ENCODE data around the gene HMGA1. TPM values are rescaled to one million over a fixed set of nuclear protein-coding genes. Genes with fewer than 3 reads are reported as not detected.

Gene HMGA1
- total and polyA plus RNA-seq, 2 of the 13 experiments (the other 11 are each of a cell fraction or from before 2014, with no cell fraction given) = 117 to 145 TPM

DNA sequence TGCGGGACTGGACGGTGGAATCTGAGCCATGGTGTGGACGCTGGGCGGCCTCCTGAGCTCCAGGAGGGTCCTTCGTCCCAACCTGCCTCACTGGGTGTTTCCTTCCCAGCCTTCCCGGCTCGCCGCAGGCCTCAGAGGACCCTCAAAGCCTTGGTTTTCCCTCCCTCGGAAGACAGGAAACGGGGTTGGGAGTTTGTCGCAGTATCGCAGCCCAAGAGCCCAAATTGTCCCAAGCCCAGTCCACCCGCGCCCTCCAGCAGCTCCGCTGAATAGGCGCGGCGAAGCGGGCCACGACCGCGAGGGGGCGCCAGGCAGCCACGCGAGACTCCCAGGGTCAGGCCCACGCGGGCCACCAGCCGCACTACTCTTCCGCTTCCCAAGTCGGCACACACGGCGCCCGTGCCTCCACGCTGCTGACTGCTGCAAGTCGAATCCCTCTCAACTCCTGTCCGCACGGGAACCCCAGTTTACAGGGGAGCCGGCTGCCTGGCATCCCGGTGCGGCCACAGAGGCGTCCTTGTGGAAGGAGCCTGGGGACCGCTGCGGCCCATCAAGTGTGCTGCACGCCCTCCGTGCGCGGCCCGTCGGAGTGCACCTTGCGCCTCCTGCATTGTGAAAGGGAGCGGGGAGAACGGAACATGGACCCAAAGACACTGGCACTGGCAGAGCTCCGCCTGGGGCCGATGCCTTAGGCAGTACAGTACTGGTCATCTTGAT, 40.4 kb upstream of the HMGA1 start (continued):
- TF ChIP-seq, protein P1, sequence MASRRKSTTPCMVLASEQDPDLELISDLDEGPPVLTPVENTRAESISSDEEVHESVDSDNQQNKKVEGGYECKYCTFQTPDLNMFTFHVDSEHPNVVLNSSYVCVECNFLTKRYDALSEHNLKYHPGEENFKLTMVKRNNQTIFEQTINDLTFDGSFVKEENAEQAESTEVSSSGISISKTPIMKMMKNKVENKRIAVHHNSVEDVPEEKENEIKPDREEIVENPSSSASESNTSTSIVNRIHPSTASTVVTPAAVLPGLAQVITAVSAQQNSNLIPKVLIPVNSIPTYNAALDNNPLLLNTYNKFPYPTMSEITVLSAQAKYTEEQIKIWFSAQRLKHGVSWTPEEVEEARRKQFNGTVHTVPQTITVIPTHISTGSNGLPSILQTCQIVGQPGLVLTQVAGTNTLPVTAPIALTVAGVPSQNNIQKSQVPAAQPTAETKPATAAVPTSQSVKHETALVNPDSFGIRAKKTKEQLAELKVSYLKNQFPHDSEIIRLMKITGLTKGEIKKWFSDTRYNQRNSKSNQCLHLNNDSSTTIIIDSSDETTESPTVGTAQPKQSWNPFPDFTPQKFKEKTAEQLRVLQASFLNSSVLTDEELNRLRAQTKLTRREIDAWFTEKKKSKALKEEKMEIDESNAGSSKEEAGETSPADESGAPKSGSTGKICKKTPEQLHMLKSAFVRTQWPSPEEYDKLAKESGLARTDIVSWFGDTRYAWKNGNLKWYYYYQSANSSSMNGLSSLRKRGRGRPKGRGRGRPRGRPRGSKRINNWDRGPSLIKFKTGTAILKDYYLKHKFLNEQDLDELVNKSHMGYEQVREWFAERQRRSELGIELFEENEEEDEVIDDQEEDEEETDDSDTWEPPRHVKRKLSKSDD (CRISPR knock-in tag; IDR thresholded peaks at IDR 0.05; ENCODE audit: low read depth) = no peak
- TF ChIP-seq ZKSCAN1 (IDR thresholded peaks at IDR 0.05; ENCODE audit: low read length) (no peak), ZFP36 (IDR thresholded peaks at IDR 0.05; ENCODE audit: borderline replicate concordance, low read depth, low read length, partially characterized antibody) (no peak), KLF13 (CRISPR knock-in tag; IDR thresholded peaks at IDR 0.05) (no peak), ZNF564 (CRISPR knock-in tag; IDR thresholded peaks at IDR 0.05) (no peak; the same call in 1 of the 2 replicates), KDM3A (CRISPR knock-in tag; IDR thresholded peaks at IDR 0.05; ENCODE audit: low read depth) (peak; percentile 84; the same call in 1 of the 2 replicates), ZNF720 (CRISPR knock-in tag; IDR thresholded peaks at IDR 0.05) (no peak), DPF2 (CRISPR knock-in tag; IDR thresholded peaks at IDR 0.05; ENCODE audit: borderline replicate concordance, low read depth) (no peak), EED (CRISPR knock-in tag; IDR thresholded peaks at IDR 0.05) (peak; percentile 79; the same call in 1 of the 2 replicates), PCBP2 (optimal IDR thresholded peaks at IDR 0.05; ENCODE audit: low read depth, low read length, poor library complexity, severe bottlenecking) (no peak), ZNF550 (CRISPR knock-in tag; IDR thresholded peaks at IDR 0.05; ENCODE audit: borderline replicate concordance) (no peak), CENPX (CRISPR knock-in tag; IDR thresholded peaks at IDR 0.05) (no peak)
- TF ChIP-seq, protein P2, sequence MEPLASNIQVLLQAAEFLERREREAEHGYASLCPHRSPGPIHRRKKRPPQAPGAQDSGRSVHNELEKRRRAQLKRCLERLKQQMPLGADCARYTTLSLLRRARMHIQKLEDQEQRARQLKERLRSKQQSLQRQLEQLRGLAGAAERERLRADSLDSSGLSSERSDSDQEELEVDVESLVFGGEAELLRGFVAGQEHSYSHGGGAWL (CRISPR knock-in tag; IDR thresholded peaks at IDR 0.05) = peak; percentile 66
- TF ChIP-seq, protein P3, sequence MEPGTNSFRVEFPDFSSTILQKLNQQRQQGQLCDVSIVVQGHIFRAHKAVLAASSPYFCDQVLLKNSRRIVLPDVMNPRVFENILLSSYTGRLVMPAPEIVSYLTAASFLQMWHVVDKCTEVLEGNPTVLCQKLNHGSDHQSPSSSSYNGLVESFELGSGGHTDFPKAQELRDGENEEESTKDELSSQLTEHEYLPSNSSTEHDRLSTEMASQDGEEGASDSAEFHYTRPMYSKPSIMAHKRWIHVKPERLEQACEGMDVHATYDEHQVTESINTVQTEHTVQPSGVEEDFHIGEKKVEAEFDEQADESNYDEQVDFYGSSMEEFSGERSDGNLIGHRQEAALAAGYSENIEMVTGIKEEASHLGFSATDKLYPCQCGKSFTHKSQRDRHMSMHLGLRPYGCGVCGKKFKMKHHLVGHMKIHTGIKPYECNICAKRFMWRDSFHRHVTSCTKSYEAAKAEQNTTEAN (CRISPR knock-in tag; conservative IDR thresholded peaks at IDR 0.05) = no peak
- TF ChIP-seq, protein P4, sequence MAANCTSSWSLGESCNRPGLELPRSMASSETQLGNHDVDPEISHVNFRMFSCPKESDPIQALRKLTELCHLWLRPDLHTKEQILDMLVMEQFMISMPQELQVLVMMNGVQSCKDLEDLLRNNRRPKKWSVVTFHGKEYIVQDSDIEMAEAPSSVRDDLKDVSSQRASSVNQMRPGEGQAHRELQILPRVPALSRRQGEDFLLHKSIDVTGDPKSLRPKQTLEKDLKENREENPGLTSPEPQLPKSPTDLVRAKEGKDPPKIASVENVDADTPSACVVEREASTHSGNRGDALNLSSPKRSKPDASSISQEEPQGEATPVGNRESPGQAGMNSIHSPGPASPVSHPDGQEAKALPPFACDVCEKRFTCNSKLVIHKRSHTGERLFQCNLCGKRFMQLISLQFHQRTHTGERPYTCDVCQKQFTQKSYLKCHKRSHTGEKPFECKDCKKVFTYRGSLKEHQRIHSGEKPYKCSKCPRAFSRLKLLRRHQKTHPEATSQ (CRISPR knock-in tag; IDR thresholded peaks at IDR 0.05; ENCODE audit: borderline replicate concordance) = peak; percentile 89; the same call in 1 of the 2 replicates
- TF ChIP-seq, protein P5, sequence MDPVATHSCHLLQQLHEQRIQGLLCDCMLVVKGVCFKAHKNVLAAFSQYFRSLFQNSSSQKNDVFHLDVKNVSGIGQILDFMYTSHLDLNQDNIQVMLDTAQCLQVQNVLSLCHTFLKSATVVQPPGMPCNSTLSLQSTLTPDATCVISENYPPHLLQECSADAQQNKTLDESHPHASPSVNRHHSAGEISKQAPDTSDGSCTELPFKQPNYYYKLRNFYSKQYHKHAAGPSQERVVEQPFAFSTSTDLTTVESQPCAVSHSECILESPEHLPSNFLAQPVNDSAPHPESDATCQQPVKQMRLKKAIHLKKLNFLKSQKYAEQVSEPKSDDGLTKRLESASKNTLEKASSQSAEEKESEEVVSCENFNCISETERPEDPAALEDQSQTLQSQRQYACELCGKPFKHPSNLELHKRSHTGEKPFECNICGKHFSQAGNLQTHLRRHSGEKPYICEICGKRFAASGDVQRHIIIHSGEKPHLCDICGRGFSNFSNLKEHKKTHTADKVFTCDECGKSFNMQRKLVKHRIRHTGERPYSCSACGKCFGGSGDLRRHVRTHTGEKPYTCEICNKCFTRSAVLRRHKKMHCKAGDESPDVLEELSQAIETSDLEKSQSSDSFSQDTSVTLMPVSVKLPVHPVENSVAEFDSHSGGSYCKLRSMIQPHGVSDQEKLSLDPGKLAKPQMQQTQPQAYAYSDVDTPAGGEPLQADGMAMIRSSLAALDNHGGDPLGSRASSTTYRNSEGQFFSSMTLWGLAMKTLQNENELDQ (CRISPR knock-in tag; IDR thresholded peaks at IDR 0.05; ENCODE audit: borderline replicate concordance) = no peak

All from HepG2 (cell line).